IPS-NIHi7 (cell line): ENCODE results near the gene ASAP3.
A peak's percentile ranks its signal among the peaks of the same experiment; 100 is the strongest.
"Not testable (repeated sequence)": the region's sequence is repeated elsewhere in the genome, so short reads cannot be mapped to it uniquely, and the experiment has no call there.

ENCODE experiments used
- DNase-seq: peaks from one replicate; pipeline ENCODE4 v3.0.0; 2012; ENCODE audit warnings: mixed read lengths; ENCODE audit errors: extremely low spot score

The ASAP3 gene

DNA sequence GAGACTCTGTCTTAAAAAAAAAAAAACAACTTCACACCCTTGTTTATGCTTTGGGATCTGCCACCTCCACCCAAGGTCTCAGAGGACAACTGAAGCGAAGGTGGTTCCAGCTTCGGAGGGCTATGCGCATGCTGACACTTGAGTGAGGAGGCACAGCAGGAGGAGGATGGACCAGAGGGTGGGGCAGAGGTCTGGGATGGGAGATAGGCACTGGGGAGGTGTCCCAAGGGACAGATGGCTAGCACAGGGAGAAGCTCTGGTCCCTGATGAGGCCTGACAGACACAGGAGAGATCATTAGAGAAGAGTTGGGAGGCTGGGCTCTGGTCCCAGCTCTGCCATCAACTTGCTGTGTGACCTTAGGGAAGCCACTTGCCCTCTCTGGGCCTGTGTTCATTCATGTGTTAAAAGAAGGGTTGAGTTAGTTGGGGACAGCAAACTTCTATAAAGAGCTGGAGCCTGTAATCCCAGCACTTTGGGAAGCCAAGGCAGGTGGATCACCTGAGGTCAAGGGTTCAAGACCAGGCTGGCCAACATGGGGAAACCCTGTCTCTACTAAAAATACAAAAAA, 30.2 kb upstream of the ASAP3 start:
- no peak for DNase-seq

DNA sequence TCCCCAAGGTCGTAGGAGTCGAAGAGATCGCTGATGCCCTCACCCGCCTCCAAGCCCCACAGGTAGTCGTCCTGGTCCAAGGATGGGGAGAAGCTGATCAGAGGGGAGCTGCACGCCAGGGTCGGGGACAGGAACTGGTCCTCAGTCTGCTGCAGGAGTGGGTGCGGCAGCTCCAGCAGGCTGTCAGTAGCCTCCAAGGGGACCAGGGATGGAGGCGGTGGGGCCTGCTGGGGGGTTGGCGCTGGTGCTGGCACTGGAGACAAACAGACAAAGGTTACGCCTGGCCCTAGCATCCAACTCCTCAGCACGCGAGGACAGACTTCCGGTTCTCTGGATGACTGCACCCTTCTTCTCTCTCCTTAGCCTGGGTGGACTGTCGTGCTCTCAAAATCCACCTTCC, 25.9 kb upstream of the ASAP3 start:
- no peak for DNase-seq

DNA sequence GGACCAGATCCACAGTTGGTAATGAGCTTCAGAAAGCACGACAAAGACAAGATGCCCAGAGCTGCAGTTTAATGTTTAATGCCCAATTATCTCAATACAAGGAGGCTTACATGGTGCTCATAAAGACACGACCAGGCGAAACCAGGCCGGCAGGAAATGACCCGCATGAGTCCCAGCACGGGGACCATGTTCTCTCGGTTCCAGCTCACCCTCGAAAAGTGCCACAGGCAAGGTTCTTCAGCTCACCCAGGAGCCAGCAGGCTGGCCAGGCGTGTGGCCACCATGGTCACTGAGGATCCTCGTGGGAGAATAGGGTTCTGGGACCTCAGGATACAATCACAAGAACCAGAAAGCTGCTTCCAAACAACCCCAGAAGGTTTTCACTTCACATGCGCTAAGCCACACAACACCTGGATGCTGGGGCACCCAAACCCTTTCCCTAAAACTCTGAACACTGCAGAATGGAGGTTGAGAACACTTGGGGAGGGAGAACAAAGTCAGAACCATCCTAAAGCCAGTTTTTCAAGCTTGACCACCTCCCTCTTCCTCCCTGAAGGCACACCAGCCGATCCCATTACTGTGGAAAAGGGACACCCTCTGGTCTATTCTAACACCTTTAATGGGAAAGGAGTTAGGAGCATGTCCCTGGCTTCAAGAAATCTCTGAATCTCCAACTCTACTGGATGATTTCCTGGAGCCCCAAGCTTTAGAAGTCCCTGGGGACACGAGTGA, 22.6 kb upstream of the ASAP3 start:
- DNase-seq: no peak

DNA sequence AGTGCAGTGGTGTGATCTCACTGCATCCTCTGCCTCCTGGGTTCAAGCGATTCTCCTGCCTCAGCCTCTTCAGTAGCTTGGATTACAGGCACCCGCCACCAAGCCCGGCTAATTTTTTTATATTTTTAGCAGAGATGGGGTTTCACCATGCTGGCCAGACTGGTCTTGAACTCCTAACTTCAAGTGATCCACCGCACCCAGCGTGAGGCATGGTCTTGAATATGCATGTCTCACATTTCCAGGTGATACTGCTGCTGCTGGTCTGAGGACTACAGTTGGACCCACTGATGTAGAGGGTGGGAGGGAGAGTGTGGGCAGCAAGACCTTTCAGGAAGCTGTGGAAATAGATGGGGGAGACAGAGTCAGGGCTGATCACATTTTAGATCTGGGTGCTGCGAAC, 21.9 kb upstream of the ASAP3 start:
- no peak for DNase-seq

DNA sequence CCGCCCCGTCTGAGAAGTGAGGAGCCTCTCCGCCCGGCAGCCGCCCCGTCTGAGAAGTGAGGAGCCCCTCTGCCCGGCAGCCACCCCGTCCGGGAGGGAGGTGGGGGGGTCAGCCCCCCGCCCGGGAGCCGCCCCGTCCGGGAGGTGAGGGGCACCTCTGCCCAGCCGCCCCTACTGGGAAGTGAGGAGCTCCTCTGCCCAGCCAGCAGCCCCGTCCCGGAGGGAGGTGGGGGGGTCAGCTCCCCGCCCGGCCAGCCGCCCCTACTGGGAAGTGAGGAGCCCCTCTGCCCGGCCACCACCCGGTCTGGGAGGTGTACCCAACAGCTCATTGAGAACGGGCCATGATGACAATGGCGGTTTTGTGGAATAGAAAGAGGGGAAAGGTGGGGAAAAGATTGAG, 20.2 kb upstream of the ASAP3 start:
- not testable (repeated sequence) for DNase-seq

DNA sequence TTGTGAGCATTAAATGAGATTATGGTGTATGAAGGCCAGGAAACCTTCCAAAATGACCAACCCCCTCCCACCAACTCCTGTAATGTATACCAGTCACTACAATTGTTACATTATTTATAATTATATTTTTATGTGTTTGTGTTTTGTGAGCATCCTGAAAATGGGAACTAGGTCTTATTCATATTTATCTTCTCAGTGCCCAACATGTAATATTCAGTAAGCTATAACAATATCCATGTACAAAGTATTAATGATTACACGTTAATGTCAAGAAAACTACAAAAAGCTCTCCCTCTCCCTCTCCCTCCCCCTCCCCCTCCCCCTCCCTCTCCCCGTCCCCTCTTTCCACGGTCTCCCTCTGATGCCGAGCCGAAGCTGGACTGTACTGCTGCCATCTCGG, 19.0 kb upstream of the ASAP3 start:
- no peak for DNase-seq

DNA sequence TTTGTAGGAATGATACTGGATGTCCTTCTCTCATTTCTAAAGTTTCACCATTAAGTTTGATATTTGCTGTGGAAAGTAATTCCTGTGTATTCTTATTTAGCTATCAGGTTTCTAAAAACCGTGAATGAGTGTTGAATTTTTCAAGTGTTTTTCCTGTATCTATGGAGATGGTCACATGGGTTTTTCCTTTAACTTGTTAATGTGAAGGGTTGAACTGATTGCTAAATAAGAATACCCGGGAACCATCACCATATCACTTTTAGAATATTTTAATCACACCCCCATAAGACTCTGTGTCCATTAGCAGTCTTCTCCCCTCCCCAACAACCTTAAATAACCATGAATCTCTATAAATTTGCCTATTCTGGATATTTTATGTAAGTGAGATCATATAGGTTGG, 16.5 kb upstream of the ASAP3 start:
- DNase-seq: no peak

DNA sequence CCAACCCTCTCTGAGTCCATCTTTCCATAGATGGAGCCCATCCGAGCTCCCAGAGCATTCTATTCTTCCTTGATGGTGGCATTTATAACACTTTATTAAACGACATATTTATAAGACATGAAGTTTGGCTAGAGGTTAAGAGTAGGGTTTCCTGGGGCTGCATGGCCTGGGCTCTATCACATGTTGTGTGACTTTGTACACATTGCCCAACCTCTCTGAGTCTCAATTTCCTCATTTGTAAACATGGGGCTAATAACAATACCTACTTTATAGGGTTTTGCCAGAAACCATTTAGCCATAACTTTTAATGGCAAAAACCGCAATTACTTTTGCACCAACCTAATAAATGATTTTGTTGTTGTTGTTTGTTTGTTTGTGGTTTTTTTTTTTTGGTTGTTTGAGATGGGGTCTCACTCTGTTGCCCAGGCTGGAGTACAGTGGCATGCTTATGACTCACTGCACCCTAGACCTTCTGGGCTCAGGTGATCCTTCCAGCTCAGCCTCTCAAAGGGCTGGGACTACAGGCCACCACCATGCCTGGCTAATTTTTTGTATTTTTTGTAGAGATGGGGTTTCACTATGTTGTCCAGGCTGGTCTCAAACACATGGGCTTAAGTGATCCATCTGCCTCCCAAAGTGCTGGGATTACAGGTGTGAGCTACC, 13.9 kb upstream of the ASAP3 start:
- no peak for DNase-seq

DNA sequence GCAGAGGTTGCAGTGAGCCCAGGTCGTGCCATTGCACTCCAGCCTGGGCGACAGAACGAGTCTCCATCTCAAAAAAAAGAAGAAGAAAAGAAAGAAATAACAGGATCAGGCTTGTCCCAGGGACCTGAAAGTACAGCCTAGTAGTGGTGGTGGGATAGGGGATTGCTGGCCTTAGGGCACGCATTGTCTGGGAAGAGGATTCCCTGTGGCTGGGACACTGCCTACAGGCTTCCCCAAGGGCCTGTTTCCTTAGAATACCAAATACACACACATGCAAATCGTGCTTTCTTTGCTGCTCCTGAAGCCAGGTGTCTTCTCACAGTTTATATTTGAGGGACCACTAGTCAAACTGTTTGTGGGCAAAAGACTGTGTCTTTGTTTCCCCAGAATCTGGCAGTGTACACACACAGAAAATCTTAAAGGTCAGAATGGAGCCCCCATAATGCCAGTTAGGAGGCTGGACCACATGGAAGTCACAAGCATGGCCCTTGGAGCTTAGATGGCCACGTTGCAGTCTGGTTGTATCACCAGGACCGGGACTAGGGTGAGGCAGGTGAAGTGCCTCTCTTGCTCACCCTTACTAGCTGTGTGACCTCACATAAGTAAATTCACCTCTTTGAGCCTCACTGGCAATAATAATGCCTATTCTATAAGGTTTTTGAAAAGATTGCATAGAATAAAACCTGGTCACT, 12.7 kb upstream of the ASAP3 start:
- no peak for DNase-seq

DNA sequence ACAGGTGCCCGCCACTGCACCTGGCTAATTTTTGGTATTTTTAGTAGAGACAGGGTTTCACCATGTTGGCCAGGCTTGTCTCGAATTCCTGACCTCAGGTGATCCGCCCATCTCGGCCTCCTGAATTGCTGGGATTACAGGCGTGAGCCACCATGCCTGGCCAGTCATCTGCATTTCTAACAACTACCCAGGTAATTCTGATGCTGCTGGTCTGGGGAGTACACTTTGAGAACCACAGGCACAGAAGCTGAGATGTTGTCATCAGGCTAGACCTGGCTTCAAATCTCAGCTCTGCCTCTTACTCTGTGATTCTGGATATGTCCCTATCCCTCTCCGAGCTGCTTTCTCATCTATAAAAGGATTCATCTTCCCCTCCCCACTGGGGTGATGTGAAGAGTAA, 10.9 kb upstream of the ASAP3 start:
- DNase-seq: not testable (repeated sequence)

DNA sequence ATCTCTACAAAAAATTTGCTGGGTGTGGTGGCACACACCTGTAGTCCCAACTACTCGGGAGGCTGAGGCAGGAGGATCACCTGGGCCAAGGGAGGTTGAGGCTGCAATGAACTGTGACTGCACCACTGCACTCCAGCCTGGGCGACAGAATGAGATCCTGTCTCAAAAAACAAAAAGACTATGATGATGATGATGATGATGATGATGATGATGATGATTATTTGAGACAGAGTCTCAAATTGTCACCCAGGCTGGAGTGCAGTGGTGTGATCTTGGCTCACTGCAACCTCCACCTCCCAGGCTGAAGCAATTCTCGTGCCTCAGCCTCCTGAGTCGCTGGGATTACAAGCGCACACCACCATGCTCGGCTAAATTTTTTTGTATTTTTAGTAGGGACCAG, 8.8 kb upstream of the ASAP3 start:
- not testable (repeated sequence) for DNase-seq

DNA sequence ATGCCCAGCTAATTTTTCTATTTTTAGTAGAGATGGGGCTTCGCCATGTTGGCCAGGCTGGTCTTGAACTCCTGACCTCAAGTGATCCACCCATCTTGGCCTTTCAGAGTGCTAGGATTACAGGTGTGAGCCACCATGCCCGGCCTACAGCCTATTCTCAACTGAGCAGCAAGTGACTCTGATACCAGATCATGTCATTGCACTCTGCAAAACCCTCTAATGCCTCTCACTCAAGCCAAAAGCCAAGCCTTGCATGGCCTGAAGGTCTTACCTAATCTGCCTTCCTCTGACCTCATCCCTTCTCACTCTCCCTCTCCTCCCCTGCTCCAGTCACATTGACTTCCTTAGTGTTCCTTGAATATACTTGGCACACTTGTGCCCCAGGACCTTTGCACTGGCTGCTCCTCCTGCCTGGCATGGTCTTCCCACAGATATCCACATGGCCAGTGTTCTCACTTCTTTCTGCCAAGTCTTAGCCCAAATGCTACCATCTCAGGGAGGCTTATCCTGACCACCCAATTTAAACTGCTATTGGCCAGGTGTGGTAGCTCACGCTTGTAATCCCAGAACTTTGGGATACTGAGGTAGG, 8.2 kb upstream of the ASAP3 start:
- no peak for DNase-seq

DNA sequence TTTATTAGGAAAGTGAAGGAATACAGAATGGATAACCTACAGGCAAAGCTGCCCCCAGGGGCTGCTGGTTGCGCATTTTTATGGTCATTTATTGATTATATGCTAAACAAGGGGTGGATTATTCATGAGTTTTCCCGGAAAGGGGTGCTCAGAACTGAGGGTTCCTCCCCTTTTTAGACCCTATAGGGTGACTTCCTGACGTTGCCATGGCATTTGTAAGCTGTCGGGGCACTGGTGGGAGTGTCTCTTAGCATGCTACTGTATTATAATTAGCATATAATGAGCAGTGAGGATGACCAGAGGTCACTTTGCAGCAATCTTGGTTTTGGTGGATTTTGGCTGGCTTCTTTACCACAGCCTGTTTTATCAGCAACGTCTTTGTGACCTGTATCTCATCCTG, 5.9 kb upstream of the ASAP3 start:
- DNase-seq: no peak

DNA sequence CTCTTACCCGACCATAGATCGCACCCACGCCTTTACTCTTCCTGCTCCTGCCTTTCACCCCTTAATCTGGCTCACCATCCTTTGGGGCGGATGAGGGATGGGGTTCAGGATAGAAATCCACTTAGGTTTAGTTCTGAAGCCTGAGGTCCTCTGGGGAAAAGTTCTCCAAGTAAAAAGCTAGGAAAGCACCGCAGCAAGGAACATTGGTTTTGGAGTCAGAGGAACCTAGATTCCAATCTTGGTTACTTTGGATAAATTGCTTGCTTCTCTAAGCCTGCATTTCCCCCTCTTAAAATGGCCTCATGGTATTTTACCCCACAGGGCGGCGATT, 988 bp upstream of the ASAP3 start:
- DNase-seq: no peak

DNA sequence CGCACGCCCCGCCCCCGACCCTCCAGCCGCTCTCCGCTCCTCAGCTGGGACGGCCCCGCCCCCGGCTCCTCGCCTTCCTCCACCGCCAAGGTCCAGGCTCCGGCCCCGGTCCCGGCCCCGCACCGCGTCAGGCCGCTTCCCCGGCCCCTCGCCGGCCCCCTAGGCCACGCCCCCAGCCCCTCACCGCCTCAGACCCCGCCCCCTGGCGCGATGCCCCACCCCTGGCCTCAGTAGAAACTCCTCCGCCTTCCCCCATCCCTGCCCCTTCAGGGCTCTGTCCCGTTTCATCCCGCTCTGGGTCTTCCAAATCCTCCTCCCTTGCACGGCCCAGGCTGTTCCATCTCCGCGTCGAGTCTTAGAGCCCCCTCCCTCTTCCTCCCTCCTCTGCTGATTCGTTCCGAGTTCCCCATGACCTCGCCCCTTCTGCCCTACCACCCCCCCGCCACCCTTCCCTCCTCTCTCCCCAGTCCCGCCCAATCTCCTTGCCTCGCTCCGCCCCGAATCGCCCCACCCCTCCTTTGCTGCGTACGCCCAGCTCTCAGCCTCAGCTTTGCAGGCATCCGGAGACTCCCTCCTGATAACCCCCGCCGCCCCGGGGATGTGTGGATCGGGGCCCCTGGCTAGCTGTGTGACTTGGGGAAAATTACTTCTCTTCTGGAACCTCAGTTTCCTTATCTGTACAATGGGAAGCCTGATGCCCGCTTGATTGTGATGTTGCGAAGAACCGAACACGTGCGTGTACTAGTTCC, 448 bp upstream of the ASAP3 start:
- peak; percentile 99 for DNase-seq

DNA sequence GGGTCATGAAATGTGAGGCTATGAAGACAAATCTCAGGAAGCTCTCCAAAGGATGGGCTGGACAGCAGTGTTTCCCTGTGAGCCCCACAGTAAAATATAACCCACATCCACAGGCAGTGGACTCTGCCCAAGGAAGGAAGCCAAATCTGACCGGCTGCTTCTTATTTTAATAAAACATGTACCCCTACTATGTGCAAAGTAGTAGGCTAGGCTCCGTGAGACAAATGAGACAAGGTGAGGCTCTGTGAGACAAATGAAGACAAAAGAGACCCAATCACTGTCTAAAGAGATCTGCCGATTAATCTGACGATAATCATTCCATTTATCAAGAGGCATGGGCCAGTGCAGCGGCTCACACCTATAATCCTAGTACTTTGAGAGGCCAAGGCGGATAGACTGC, 2.1 kb downstream of the ASAP3 start:
- DNase-seq: no peak

DNA sequence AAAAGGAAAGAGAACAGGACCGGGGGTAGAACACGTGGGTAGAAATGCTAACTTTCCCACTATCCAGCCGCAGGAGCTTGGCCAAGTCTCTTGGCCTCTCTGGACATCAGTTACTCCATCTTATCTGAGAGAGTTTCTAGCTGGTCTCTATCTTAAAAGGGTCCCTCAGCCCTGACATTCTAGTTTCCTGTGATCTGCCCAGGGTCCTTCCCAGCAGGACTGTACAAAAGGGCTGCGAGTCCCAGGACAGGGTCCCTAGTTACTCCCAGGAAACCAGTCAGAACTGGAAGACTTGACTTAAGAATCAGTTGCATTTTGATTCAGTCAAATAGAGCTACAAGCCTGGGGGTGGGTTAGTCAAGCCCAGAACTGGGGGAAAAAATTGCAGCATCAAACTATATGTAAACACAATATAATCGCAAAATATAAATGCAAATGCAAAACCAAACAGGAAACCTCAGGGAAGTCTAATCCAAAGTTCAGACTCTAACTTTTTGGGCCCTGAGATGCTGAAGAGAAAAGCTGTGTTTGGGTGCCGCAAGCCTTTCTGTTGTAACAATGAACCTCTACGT, 2.9 kb downstream of the ASAP3 start:
- DNase-seq: no peak

DNA sequence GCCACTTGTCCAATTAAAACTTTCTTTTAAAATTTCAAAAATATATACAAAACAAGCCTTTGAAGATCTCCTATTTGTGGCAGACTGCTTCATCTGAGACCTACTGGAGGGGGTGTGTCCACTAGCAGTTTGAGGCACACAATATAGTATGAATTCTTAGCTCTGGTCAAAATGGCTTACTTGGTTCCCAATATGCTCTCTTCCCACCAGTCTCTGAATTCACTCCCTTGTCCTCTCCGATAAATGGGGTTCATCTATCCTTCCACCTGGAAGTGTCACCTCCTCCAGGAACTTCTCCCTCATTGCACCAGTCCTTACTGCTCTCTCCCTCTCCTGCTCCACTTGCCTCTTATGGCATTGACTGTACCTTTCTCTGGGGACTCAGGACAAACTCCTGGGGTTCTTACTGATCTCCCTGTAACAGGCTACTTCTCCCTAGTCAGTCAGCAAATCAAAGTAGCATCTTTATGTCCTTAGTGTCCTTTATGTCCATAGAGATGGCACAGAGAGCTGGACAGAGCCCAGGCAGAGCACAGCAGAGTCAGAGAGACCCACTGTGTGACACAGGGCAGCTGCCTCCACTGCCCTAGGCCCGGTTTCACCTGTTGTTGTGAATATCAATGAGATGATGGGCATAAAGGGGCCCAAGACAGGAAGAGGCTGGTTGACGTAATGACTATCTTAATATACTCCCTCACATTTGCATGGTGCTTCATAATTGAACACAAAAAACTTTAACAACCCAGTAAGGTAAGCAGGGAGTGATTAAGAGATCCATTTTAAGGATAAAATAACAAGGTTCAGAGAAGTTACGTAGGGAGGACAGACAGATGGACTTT, 3.6 kb downstream of the ASAP3 start:
- no peak for DNase-seq

DNA sequence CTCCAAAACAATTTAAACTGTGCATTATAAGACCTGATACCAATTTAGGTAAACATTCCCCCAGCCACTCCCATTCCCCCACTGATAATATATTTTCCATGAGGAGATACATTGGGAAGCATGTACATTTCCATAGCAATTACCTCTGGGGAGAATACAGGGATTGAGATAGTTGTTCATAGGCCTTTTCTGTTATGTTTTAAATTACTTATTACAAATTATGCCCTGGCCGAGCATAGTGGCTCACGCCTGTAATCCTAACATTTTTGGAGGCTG, 4.4 kb downstream of the ASAP3 start:
- DNase-seq: no peak

DNA sequence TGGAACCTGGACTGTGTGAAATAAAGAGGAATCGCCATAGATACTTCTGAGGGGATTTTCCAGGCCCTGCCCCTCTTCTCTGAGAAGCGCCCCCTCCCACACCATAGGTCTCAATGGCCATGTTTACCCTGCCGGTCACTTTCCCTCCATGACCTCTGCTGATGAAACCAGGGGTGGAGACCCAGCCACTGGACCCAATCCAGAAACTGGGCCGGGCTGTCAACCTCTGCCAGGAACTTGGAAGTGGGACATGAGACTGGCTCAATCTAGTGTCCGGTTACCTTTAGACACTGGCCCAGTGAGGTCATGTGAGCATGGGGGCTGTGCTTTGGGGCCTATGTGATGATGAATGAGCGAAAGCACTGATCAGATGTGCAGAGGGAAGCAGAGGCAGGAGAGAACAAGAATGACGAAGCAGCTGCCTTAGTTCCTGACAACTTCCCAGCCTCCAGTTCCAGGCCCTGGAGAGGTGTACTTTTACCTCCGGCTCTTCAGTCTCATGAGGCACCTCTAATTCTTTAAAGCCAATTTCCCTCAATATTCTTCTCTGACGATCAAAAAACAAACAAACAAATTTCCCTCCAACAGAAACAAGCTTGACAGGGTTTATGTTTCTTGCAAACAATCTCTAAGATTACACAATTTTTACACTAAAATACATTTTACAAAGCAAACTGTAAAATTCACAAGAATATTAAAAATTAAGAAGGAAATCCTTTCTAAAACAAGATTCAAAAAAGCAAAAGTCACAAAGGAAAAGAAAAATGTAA, 4.9 kb downstream of the ASAP3 start:
- DNase-seq: no peak
